ENCODE data around the gene SKIDA1. TPM values are rescaled to one million over a fixed set of nuclear protein-coding genes. Genes with fewer than 3 reads are reported as not detected.

The SKIDA1 gene
- total and polyA plus RNA-seq, 3 donors from 2014 or later = 4.7 to 6.9 (median 6.6) TPM

DNA sequence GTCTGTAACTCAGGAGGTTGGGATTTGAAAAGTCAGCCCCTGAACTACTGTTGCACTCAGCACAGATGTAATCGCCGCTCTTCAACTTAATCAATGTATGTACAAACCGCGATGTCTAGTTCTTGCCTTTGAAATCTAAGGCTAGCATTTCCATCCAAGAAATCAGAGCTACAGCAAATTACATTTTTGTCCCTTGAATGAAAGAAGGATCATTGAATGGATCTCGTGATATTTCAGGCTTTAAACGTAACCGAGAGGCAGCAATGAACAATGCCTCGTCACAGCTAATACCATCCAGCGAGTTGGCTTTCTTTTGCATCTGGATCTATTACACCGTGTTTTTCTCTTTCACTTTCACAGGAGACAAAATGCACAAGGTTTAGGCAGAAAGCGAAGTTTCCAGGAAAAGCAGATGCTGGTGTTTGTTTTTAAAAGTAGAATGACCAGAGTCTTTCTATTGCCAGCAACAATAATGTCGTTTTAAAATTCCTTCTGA is 5.5 kb downstream of the SKIDA1 start:
- intact Hi-C loops (cut with DNase I; ENCODE audit: low total_unique reads) = no loop called here
- H3K4me1 ChIP-seq = peaks cover 38% of the 10 kb centered on the region
- DNase-seq = no peak

DNA sequence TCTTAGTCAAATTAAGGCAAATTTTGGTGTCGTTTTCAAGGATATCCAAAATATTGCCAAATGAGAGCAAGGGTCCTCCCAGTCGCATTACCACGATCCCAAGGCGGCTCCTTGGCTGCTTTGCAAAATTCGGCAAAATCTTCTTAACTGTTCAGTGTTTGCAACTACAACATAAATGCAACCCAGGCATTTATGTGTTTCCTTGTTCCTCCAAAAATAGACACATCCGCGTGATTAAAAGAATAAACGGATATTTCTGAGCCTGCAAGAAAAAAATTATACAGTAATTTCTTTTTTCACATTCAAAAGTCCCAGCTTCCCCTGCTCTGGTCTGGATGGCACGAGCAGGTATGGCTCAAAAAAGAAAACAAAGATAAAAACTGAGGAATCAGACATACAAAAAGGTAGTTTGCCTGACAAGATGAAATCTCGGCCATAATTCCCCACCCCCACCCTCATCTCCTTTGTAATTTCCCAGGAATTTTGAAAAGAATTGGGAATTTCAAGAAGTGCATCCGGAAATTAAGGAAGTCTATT is 6.0 kb downstream of the SKIDA1 start:
- no peaks in the 10 kb centered on the region for H3K27me3 ChIP-seq
- H3K4me1 ChIP-seq = peaks cover 38% of the 10 kb centered on the region
- WGBS, 2 donors = 1 to 6% methylated on average over 11 of the region's 11 CpGs
- no peak for TF ChIP-seq POLR2A (IDR thresholded peaks at IDR 0.05)
- TF ChIP-seq, protein P1, sequence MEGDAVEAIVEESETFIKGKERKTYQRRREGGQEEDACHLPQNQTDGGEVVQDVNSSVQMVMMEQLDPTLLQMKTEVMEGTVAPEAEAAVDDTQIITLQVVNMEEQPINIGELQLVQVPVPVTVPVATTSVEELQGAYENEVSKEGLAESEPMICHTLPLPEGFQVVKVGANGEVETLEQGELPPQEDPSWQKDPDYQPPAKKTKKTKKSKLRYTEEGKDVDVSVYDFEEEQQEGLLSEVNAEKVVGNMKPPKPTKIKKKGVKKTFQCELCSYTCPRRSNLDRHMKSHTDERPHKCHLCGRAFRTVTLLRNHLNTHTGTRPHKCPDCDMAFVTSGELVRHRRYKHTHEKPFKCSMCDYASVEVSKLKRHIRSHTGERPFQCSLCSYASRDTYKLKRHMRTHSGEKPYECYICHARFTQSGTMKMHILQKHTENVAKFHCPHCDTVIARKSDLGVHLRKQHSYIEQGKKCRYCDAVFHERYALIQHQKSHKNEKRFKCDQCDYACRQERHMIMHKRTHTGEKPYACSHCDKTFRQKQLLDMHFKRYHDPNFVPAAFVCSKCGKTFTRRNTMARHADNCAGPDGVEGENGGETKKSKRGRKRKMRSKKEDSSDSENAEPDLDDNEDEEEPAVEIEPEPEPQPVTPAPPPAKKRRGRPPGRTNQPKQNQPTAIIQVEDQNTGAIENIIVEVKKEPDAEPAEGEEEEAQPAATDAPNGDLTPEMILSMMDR (IDR thresholded peaks at IDR 0.05) = no peak
- peak overlapping the region; percentile 37 to 70 for H3K4me3 ChIP-seq
- DNase-seq = no peak
- no peaks in the 10 kb centered on the region for H3K9me3 ChIP-seq
- no peaks in the 10 kb centered on the region for H3K36me3 ChIP-seq (ENCODE audit: low read depth, missing control alignments)
- peak overlapping the region; percentile 84 to 88 for H3K27ac ChIP-seq
- intact Hi-C loops (cut with DNase I; ENCODE audit: low total_unique reads) = no loop called here

More for the DNA sequence above, 5.5 kb downstream of the SKIDA1 start:
- Histone ChIP-seq H3K9me3 (no peaks in the 10 kb centered on the region), H3K4me3 (peak overlapping the region; percentile 16 to 70), H3K36me3 (ENCODE audit: low read depth, missing control alignments) (no peaks in the 10 kb centered on the region), H3K27me3 (no peaks in the 10 kb centered on the region), H3K27ac (peak overlapping the region; percentile 84 to 88)
- TF ChIP-seq, protein P1 (IDR thresholded peaks at IDR 0.05) = no peak
- no peak for TF ChIP-seq POLR2A (IDR thresholded peaks at IDR 0.05)
- 7 to 10% methylated on average over 12 of the region's 12 CpGs for WGBS, 2 donors

DNA sequence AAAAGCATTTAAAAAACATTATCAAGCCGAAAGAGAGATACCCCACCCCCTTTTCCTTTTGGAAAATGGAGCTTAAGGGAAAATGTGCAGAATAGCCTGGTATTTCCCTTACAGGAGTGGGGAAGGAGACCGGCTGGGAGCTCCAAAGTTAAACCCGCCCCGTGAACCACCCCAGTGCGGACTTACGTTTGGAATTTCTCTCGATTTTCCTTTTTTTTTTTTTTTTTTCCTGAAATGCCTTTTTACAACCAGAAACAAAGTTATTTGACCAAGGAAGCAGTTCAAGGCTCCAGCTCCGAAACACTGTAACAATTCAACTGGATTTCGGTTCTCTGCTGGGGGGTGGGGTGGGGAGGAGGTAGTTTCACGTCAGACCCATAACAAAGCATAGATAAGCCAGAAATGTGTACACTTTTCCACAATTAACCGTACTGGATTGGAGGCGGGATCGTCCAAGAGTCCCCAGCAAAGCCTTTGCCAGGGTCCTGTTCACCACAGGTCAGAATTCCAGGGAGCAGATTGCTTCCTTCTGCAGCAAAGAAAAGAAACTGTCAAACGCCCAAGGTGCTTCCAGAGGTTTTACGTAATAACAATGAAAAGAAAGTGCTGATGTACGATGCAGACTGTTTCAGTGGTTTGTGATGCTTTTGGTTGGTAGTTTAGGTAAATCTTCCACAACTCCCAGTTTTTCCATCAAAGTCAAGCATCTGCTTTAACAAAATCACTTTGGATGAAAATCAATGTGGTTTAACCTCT is 6.7 kb downstream of the SKIDA1 start:
- WGBS, 2 donors = 1 to 7% methylated on average over 16 of the region's 16 CpGs
- peak overlapping the region; percentile 84 to 88 for H3K27ac ChIP-seq
- no peaks in the 10 kb centered on the region for H3K9me3 ChIP-seq
- H3K27me3 ChIP-seq = no peaks in the 10 kb centered on the region
- no peaks in the 10 kb centered on the region for H3K36me3 ChIP-seq (ENCODE audit: low read depth, missing control alignments)
- peaks cover 34% of the 10 kb centered on the region for H3K4me1 ChIP-seq
- peak overlapping the region; percentile 37 to 70 for H3K4me3 ChIP-seq
- TF ChIP-seq, protein P1 (IDR thresholded peaks at IDR 0.05) = no peak
- TF ChIP-seq POLR2A (IDR thresholded peaks at IDR 0.05) = no peak
- intact Hi-C loops (cut with DNase I; ENCODE audit: low total_unique reads) = no loop called here
- DNase-seq = peak; percentile 87

DNA sequence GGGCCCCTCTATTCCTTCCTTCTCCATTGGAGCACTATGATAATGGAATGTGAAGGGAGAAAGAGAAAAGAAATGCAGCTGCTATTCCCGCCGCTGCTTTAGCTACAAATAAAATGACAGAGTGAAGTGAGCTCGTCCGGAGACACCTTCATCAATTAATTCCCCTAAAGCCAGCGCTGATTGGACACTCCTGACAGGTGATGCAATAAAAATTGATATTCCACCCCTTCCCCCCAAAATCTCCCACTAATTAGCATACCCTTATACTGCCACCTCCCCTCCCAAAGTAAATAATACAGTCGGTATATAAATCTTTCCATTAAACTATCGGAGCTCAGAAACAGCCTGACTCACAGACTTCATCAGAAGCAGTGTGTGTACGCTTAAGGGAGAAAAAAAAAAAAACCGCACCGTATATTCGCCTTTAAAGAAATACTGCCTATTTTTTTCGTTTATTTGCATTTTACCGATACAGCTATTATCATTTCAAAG is 7.3 kb downstream of the SKIDA1 start:
- Histone ChIP-seq H3K36me3 (ENCODE audit: low read depth, missing control alignments) (no peaks in the 10 kb centered on the region), H3K4me3 (peak overlapping the region; percentile 37 to 70), H3K27me3 (no peaks in the 10 kb centered on the region), H3K9me3 (no peaks in the 10 kb centered on the region), H3K4me1 (peaks cover 27% of the 10 kb centered on the region), H3K27ac (peak overlapping the region; percentile 84 to 88)
- TF ChIP-seq POLR2A (IDR thresholded peaks at IDR 0.05) = no peak
- TF ChIP-seq, protein P1 (IDR thresholded peaks at IDR 0.05) = no peak
- 8 to 14% methylated on average over 13 of the region's 13 CpGs for WGBS, 2 donors
- peak; percentile 45 for DNase-seq
- intact Hi-C loops (cut with DNase I; ENCODE audit: low total_unique reads) = no loop called here
